HT-29 (cell line): ENCODE results near the gene FGR. TPM values are rescaled to one million over a fixed set of nuclear protein-coding genes. Genes with fewer than 3 reads are reported as not detected.

ENCODE experiments used
- DNase-seq: peaks from one replicate; pipeline ENCODE4 v3.0.0-alpha.2; 2015; ENCODE audit warnings: low spot score
- total RNA-seq: library from RNA; depleted of rRNA; stranded (reverse); fragments of >200 nt; shearing (Covaris generic); gene quantifications from 2 replicates; pipeline ENCODE4 v1.2.3, GENCODE V29; 2014

FGR gene
- total RNA-seq, 1 experiment from 2014 or later = not detected

DNA sequence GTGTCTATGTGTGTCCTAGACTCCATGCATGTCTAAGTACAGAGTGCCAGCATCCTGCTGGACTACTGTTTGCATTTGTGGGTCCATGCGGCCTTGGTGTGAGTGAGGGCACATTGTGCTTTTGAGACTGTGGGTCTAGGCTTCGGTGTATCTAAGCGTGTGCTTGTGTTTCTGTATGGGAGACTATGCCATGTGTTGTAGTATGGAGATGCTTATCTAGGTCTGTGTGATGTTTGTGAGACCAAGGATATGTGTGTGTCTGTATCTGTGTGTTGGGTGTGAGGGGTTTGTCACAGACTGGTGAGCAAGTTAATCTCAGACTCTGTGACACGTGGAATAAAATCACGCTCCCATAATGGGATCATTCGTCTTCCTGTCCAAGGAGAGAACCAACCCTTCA is 45.5 kb downstream of the FGR start:
- no peak for DNase-seq

DNA sequence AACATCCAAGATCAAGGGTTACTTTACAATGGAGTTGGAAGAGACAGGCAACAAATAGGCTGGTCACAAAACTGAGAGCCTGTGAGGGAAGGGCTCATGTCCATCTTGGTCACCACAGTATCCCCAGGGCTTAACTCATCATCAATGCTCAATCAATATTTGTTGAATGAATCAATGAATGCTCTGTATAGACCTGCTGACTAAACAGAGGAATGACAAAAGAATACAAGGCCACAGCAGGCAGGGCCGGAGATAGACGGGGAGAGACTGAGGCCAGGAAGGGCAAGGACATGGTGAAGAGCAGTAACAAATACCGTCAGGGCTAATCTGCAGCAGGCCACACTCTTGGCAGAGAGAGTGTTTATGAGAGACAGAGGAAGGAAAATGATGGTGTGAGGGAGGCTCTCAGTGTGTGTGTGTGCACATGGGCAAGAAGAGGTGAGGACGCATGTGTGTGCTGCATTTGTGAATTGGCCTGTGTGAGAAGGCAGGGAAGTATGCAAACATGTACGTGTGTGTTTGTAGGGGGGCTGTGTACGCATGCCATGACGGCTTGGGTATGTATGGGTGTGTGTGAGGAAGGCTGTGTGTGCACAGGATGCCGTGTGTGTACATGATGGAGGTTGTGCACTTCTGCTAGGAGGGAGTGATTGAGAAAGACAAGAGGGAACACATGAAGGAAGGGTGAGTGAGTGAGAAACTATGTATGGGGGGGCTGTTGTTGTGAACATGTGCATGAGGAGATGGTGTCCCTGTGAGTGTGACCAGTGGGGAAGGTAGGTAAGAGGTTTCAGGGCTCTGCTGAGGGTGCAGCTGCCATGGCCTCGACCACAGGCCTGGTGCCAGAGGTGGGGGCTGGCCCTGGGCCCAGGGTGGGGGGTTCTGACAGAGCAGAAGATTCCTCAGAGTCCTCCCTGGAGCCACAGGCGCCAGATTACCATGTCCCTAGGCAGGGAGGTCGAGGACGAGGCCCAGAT is 46.4 kb downstream of the FGR start:
- DNase-seq = no peak

GRCh38 chr1:27585684-27586083 is 49.3 kb downstream of the FGR start:
- no peak for DNase-seq

GRCh38 chr1:27584453-27584852 is 50.5 kb downstream of the FGR start:
- DNase-seq = no peak

- DNase-seq = no peak
Observed at GRCh38 chr1:27583479-27583878, 51.5 kb downstream of the FGR start.

- DNase-seq = no peak
Observed at GRCh38 chr1:27581823-27582243, 53.2 kb downstream of the FGR start.

- DNase-seq = no peak
Observed at GRCh38 chr1:27577504-27578188, 57.3 kb downstream of the FGR start.

- DNase-seq = no peak
Observed at GRCh38 chr1:27576806-27577227, 58.2 kb downstream of the FGR start.

DNA sequence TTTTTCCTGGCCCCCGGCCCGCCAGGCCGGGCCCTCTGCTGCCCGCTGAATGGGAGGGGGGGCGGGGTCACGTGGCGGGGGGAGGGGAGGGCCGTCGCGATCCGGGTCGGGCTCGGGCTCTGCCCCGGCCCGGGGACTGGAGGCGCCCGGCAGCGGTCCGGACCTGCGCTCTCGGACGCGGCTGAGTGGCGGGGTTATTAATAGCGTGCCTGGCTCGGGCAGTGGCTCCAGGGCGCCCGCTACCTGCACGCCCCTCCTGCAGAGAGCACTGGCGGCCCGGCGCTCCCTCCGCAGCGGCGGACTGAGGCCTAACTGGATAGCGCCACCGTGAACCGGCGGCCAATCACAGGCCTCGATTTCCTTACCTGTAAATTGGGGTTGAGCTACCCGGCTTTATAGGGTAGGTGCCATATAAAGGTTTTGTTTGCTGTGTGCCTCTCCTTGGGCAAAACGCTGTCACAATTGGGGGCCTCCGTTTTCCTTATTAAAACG is 59.1 kb downstream of the FGR start:
- peak; percentile 80 for DNase-seq

- DNase-seq = peak; percentile 84
Observed at GRCh38 chr1:27574871-27575831, 59.8 kb downstream of the FGR start.

GRCh38 chr1:27574001-27574781 is 60.8 kb downstream of the FGR start:
- DNase-seq = peak; percentile 12

DNA sequence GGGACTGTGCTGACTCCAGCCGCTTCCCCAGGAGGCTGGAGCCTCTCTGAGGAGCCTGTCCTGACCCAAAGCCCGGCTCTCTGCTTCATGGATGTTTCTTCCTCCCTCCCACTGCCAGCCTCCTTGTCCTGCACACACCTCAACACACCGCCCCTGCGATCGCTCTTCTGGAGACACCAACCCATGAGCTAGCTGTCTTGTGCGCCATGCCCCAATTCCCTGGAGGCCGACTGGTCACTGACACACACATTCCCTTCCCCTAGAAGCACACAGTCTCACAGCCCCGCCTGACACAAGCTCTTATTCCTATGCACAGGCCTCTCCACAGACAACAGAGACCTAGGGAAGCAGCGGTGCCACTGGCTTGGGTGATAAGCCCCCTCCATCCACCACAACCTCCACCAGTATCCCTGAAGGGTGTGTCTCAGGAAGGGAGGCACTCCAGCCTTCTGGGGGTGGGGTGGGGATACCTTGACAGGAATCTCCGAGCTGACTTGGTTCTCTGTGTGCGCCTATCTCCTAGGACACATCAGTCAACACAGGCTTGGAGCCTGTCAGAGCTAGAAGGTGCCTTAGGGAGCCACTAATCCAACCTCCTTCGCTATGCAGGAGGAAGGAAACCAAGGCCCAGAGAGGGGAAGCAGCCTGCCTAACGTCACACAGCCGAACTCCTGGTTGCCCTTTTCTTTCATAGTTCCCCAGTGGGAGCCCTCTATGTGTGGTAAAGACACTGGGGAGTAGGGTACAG is 62.1 kb downstream of the FGR start:
- no peak for DNase-seq

DNA sequence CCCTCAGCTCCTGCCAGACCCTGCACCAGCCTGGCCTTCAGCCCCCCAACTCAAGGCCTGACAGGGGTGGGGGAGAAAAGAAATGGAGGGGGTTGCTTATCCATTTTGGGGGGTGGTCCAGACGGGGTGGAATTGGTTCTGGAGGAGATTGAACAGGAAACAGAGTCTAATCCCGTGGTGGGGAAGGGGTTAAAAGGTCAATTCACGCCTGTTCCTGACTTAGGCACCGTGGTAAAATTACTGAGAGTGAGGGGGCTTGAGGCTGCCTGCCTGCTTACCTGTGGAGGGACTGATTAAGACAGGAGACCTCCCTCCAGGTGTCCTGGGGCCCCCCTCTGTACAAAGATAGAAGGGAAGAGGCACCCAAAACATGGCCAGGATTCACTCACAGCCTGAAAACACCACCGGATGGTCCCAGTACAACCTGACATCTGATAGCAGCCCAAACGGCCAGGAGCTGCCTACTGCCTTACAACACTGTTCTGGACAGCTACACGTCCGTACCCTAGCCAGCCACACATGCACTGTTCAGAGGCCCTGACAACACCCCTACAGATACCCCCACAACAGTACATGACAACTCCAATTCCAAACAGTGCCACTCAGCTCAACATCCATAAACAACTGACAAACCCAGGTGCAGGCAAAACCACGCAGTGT is 62.8 kb downstream of the FGR start:
- no peak for DNase-seq

GRCh38 chr1:27571439-27572018 is 63.5 kb downstream of the FGR start:
- DNase-seq = no peak

GRCh38 chr1:27570784-27571183 is 64.2 kb downstream of the FGR start:
- no peak for DNase-seq

- no peak for DNase-seq
Observed at GRCh38 chr1:27570356-27570755, 64.6 kb downstream of the FGR start.

DNA sequence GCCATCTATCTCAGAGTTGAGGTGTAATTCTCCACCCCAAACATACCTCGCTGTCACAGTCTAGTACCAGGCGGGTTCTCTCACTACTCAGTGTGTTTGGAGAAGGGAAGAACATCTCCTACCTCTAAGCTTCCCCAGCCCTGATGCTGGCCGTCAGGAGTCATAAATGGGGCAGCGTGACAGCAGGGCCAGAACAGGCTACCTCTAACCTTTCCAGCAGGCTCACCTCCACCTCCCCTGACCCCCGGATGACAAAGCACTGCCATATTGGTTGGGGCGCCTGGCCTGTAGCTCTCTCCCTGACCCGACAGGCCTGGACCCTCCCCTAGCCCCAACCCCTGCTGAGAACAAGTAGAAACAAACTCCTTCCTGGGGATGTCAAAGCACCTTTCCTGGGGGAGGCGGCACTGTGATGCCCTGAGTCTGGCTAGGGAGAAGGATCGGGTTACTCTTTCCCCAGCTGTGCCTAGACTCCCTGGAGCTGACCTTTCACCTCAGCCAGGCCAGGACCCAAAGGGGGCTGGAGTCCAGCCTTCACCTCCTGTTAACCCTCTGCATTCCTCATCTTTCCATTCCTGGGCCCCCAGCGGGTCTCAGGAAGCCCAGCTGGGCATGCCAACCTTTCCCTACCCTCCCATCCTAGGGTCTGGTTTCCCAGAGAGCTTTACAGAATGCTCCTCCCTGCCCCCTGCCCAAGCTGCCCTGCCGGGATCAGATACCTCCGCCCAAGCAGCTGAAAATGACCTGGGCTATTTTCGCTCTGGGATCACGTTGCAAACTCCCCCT is 65.3 kb downstream of the FGR start:
- DNase-seq = peak; percentile 17

GRCh38 chr1:27569088-27569460 is 65.9 kb downstream of the FGR start:
- DNase-seq = peak; percentile 35
